ENCODE results near the gene CAST.
"Not testable (repeated sequence)": the region's sequence is repeated elsewhere in the genome, so short reads cannot be mapped to it uniquely, and the experiment has no call there.

Gene CAST

GRCh38 chr5:96785326-96786109 is 123.3 kb downstream of the CAST start:
- DNase-seq: peak; percentile 24

- no peak for DNase-seq
Observed at GRCh38 chr5:96788112-96788749, 126.1 kb downstream of the CAST start.

GRCh38 chr5:96789794-96790330 is 127.7 kb downstream of the CAST start:
- no peak for DNase-seq

GRCh38 chr5:96790961-96791504 is 128.9 kb downstream of the CAST start:
- no peak for DNase-seq

- no peak for DNase-seq
Observed at GRCh38 chr5:96794757-96795156, 132.6 kb downstream of the CAST start.

- DNase-seq: no peak
Observed at GRCh38 chr5:96795626-96796025, 133.4 kb downstream of the CAST start.

GRCh38 chr5:96796434-96796833 is 134.3 kb downstream of the CAST start:
- DNase-seq: no peak

GRCh38 chr5:96801718-96802117 is 139.5 kb downstream of the CAST start:
- DNase-seq: not testable (repeated sequence)

- DNase-seq: peak; percentile 7
Observed at GRCh38 chr5:96807075-96807654, 145.0 kb downstream of the CAST start.

- no peak for DNase-seq
Observed at GRCh38 chr5:96808541-96808828, 146.3 kb downstream of the CAST start.

- DNase-seq: no peak
Observed at GRCh38 chr5:96808868-96809558, 146.8 kb downstream of the CAST start.

GRCh38 chr5:96809921-96810320 is 147.7 kb downstream of the CAST start:
- no peak for DNase-seq

- no peak for DNase-seq
Observed at GRCh38 chr5:96812851-96813250, 150.7 kb downstream of the CAST start.

- DNase-seq: no peak
Observed at GRCh38 chr5:96814041-96814440, 151.9 kb downstream of the CAST start.

- no peak for DNase-seq
Observed at GRCh38 chr5:96816411-96816939, 154.3 kb downstream of the CAST start.

- DNase-seq: no peak
Observed at GRCh38 chr5:96816991-96817390, 154.8 kb downstream of the CAST start.

GRCh38 chr5:96817506-96817905 is 155.3 kb downstream of the CAST start:
- DNase-seq: no peak

- DNase-seq: no peak
Observed at GRCh38 chr5:96818125-96818788, 156.1 kb downstream of the CAST start.

GRCh38 chr5:96819806-96820205 is 157.6 kb downstream of the CAST start:
- no peak for DNase-seq

- DNase-seq: no peak
Observed at GRCh38 chr5:96821260-96821916, 159.2 kb downstream of the CAST start.

GRCh38 chr5:96822686-96823459 is 160.7 kb downstream of the CAST start:
- DNase-seq: no peak
